Activated naive CD4-positive, alpha-beta T cell treated with anti-CD3 and anti-CD28 coated beads, Interleukin-2, amount 50 U/mL, for 24 hours (primary cell): ENCODE data around the gene QKI.
"Not testable (repeated sequence)": the region's sequence is repeated elsewhere in the genome, so short reads cannot be mapped to it uniquely, and the experiment has no call there.

Source experiments
- H3K27ac Mint-ChIP-seq: one replicate; pipeline ENCODE4 v1.8.0; 2021; ENCODE audit warnings: mild to moderate bottlenecking, mixed read lengths
- H3K27me3 Mint-ChIP-seq: one replicate; pipeline ENCODE4 v1.8.0; 2021; ENCODE audit warnings: mixed read lengths
- H3K36me3 Mint-ChIP-seq: one replicate; pipeline ENCODE4 v1.8.0; 2021; ENCODE audit warnings: mixed read lengths
- H3K4me1 Mint-ChIP-seq: one replicate; pipeline ENCODE4 v1.8.0; 2021; ENCODE audit warnings: mixed read lengths
- H3K4me3 Mint-ChIP-seq: one replicate; pipeline ENCODE4 v1.8.0; 2021; ENCODE audit warnings: mild to moderate bottlenecking, mixed read lengths
- H3K9me3 Mint-ChIP-seq: one replicate; pipeline ENCODE4 v1.8.0; 2021; ENCODE audit warnings: mixed read lengths

The QKI gene

GRCh38 chr6:163414117-163414945 is at the start of gene QKI:
Gene QKI, plus strand, starts transcription at chr6:163414718. Its CDS starts 476 bp downstream, at chr6:163415194.
- Mint-ChIP-seq H3K27me3 (no peaks in the 10 kb centered on the region), H3K4me1 (peaks cover 47% of the 10 kb centered on the region), H3K4me3 (peak within 1 kb of the TSS; percentile 87), H3K27ac (peak within 1 kb of the TSS; percentile 91), H3K9me3 (no peaks in the 10 kb centered on the region), H3K36me3 (peaks cover 2% of the 10 kb centered on the region)

GRCh38 chr6:163366288-163366687 is 48.2 kb upstream of the QKI start:
- Mint-ChIP-seq H3K9me3 (no peaks in the 10 kb centered on the region), H3K27ac (no peak overlapping the region), H3K27me3 (peaks cover 7% of the 10 kb centered on the region), H3K4me1 (peaks cover 9% of the 10 kb centered on the region), H3K36me3 (no peaks in the 10 kb centered on the region), H3K4me3 (no peak overlapping the region)

GRCh38 chr6:163367497-163368183 is 46.9 kb upstream of the QKI start:
- H3K27me3 Mint-ChIP-seq, result peaks cover 10% of the 10 kb centered on the region

DNA sequence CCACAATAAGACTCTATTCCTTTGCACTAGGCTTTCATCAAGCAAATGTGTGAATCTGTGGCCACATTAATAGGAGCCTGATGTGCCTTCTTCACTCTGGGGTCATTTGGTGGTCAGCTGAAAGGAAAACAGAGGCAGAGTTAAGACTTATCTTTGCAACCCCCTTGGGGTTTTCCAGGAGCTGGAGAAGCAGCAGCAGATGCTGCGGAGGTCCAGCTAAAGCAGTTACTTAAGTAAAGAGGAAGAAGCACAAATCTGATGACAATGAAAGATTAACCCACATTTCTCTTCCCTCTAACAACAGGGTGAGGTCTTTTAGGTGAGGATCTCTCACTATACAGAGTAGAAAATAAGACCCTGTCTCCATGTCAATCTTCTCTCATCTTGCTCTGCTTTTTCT is 45.4 kb upstream of the QKI start:
- peaks cover 9% of the 10 kb centered on the region for H3K4me1 Mint-ChIP-seq
- no peaks in the 10 kb centered on the region for H3K9me3 Mint-ChIP-seq
- peaks cover 10% of the 10 kb centered on the region for H3K27me3 Mint-ChIP-seq
- no peak overlapping the region for H3K4me3 Mint-ChIP-seq
- no peak overlapping the region for H3K27ac Mint-ChIP-seq
- H3K36me3 Mint-ChIP-seq, result no peaks in the 10 kb centered on the region

More at GRCh38 chr6:163367497-163368183, 46.9 kb upstream of the QKI start:
- peaks cover 9% of the 10 kb centered on the region for H3K4me1 Mint-ChIP-seq
- H3K27ac Mint-ChIP-seq, result no peak overlapping the region
- H3K9me3 Mint-ChIP-seq, result no peaks in the 10 kb centered on the region
- H3K36me3 Mint-ChIP-seq, result no peaks in the 10 kb centered on the region
- no peak overlapping the region for H3K4me3 Mint-ChIP-seq

DNA sequence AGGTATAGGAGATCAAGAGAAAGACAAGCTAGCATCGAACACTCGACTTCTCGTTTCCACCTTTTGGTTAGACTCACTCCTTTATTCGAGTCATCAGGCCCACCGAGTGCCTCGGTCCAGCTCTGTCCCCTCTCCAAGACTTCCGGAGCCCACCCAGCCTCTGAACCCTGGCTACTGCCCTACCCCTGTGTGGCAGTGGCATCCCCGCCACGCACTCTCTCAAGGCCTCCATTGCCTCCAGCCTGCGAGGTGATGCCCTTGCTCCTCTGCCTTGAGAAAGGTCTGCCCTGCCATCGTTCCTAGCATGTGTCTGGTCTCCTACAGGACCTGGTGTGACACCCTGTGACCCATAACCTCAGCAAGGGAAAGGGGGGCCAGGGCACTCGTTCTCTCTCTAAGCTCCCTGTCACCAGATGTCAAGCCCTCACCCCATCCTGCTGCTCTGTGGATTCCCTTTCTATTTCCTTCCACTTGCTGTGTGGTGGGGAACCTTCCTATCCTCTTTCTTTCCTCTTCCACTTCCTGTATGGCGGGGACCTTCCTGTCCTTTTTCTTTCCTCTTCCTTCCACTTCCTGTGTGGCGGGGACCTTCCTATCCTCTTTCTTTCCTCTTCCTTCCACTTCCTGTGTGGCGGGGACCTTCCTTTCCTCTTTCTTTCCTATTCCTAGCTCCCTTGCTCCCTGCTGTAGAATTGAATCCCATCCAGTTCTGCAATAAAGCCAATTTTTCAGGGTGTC is 44.7 kb upstream of the QKI start:
- Mint-ChIP-seq H3K27ac (no peak overlapping the region), H3K36me3 (no peaks in the 10 kb centered on the region), H3K4me1 (peaks cover 9% of the 10 kb centered on the region), H3K9me3 (no peaks in the 10 kb centered on the region), H3K4me3 (no peak overlapping the region), H3K27me3 (peaks cover 10% of the 10 kb centered on the region)

GRCh38 chr6:163370464-163371117 is 43.9 kb upstream of the QKI start:
- no peak overlapping the region for H3K4me3 Mint-ChIP-seq
- peaks cover 9% of the 10 kb centered on the region for H3K4me1 Mint-ChIP-seq
- H3K27me3 Mint-ChIP-seq, result peaks cover 8% of the 10 kb centered on the region
- no peak overlapping the region for H3K27ac Mint-ChIP-seq
- no peaks in the 10 kb centered on the region for H3K36me3 Mint-ChIP-seq
- no peaks in the 10 kb centered on the region for H3K9me3 Mint-ChIP-seq

GRCh38 chr6:163371129-163371528 is 43.4 kb upstream of the QKI start:
- no peak overlapping the region for H3K4me3 Mint-ChIP-seq
- H3K27ac Mint-ChIP-seq, result no peak overlapping the region
- peaks cover 9% of the 10 kb centered on the region for H3K4me1 Mint-ChIP-seq
- H3K36me3 Mint-ChIP-seq, result no peaks in the 10 kb centered on the region
- no peaks in the 10 kb centered on the region for H3K9me3 Mint-ChIP-seq
- H3K27me3 Mint-ChIP-seq, result peaks cover 8% of the 10 kb centered on the region

DNA sequence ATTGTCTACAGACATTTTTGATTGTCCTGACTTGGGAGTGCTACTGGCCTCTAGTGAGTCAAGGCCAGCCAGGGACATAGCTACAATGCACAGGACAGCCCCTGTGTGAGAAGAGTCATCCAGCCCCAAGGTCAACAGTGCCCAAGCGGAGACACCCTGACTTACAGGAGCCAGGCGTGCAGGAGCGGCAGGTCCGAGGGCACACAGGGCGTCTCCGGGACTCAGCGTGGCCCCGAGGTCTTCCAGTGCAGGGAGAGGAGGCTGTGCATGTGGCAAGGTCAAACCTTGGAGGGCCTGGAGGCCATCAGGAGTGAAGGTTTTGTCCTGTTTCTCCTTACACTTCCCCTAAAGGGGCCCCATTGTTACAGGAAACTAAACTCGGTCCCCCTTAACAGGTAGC is 41.3 kb upstream of the QKI start:
- no peaks in the 10 kb centered on the region for H3K9me3 Mint-ChIP-seq
- H3K4me3 Mint-ChIP-seq, result no peak overlapping the region
- H3K4me1 Mint-ChIP-seq, result peaks cover 9% of the 10 kb centered on the region
- no peaks in the 10 kb centered on the region for H3K36me3 Mint-ChIP-seq
- no peak overlapping the region for H3K27ac Mint-ChIP-seq
- H3K27me3 Mint-ChIP-seq, result peaks cover 6% of the 10 kb centered on the region

GRCh38 chr6:163375361-163375760 is 39.2 kb upstream of the QKI start:
- Mint-ChIP-seq H3K9me3 (no peaks in the 10 kb centered on the region), H3K27me3 (peaks cover 3% of the 10 kb centered on the region), H3K4me3 (no peak overlapping the region), H3K36me3 (no peaks in the 10 kb centered on the region), H3K4me1 (peaks cover 2% of the 10 kb centered on the region), H3K27ac (no peak overlapping the region)

DNA sequence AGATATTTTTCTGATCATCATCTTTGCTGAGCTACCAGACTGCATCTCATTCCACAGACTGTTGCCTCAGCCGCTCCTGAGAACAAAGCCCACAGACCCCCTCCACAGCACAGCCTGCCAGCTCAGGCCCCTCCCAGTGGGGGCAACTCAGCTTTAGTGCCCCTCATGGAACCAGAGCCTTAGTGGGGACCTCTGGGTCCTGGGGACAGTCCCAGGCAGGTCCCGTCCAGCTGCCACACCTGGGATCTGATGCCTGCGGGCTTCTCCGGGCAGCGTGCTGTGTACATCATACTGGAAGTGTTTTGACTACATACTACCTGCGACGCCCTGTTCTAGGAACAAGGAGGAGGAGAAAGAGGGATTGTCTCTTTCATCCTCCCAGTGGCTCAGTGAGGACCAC is 38.3 kb upstream of the QKI start:
- H3K4me1 Mint-ChIP-seq, result no peaks in the 10 kb centered on the region
- H3K9me3 Mint-ChIP-seq, result no peaks in the 10 kb centered on the region
- no peak overlapping the region for H3K4me3 Mint-ChIP-seq
- H3K27ac Mint-ChIP-seq, result no peak overlapping the region
- H3K27me3 Mint-ChIP-seq, result peaks cover 2% of the 10 kb centered on the region
- no peaks in the 10 kb centered on the region for H3K36me3 Mint-ChIP-seq

GRCh38 chr6:163377561-163377960 is 37.0 kb upstream of the QKI start:
- no peak overlapping the region for H3K4me3 Mint-ChIP-seq
- no peak overlapping the region for H3K27ac Mint-ChIP-seq
- no peaks in the 10 kb centered on the region for H3K9me3 Mint-ChIP-seq

DNA sequence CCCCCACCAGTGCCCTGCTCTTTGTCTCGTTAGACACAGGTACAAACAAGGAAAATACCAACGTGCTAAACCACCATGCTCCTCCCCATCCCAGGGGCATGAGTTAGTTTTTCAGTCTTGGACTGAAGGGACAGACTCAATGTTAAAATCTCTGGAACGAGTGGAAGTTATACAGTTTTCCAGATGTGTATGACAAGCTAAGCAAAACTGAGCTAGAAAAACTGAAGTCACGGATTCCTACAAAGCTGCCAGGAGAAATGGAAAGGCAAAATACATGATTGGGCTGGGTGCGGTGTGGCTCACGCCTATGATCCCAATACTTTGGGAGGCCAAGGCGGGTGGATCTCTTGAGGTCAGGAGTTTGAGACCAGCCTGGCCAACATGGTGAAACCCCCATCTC is 34.3 kb upstream of the QKI start:
- no peaks in the 10 kb centered on the region for H3K4me1 Mint-ChIP-seq
- H3K36me3 Mint-ChIP-seq, result no peaks in the 10 kb centered on the region
- H3K4me3 Mint-ChIP-seq, result no peak overlapping the region
- no peak overlapping the region for H3K27ac Mint-ChIP-seq
- H3K9me3 Mint-ChIP-seq, result no peaks in the 10 kb centered on the region
- H3K27me3 Mint-ChIP-seq, result peaks cover 4% of the 10 kb centered on the region

More at GRCh38 chr6:163377561-163377960, 37.0 kb upstream of the QKI start:
- Mint-ChIP-seq H3K4me1 (no peaks in the 10 kb centered on the region), H3K27me3 (peaks cover 2% of the 10 kb centered on the region), H3K36me3 (no peaks in the 10 kb centered on the region)

- Mint-ChIP-seq H3K4me3 (no peak overlapping the region), H3K9me3 (no peaks in the 10 kb centered on the region), H3K27me3 (peaks cover 4% of the 10 kb centered on the region), H3K36me3 (no peaks in the 10 kb centered on the region), H3K27ac (no peak overlapping the region), H3K4me1 (no peaks in the 10 kb centered on the region)
Measured at GRCh38 chr6:163381118-163381756, 33.3 kb upstream of the QKI start.

- H3K4me3 Mint-ChIP-seq, H3K27ac Mint-ChIP-seq, H3K36me3 Mint-ChIP-seq, H3K27me3 Mint-ChIP-seq, H3K9me3 Mint-ChIP-seq, H3K4me1 Mint-ChIP-seq: not testable (repeated sequence)
Measured at GRCh38 chr6:163383396-163383795, 31.1 kb upstream of the QKI start.

GRCh38 chr6:163383912-163384311 is 30.6 kb upstream of the QKI start:
- Mint-ChIP-seq H3K36me3 (no peaks in the 10 kb centered on the region), H3K27ac (no peak overlapping the region)

More at GRCh38 chr6:163383912-163384311, 30.6 kb upstream of the QKI start:
- H3K27me3 Mint-ChIP-seq, result peaks cover 4% of the 10 kb centered on the region
- no peaks in the 10 kb centered on the region for H3K4me1 Mint-ChIP-seq
- H3K9me3 Mint-ChIP-seq, result no peaks in the 10 kb centered on the region
- no peak overlapping the region for H3K4me3 Mint-ChIP-seq
